DOHH2 (cell line): ENCODE measurements around the gene UBN1.

Experiments used
- CTCF ChIP-seq: fragments of 200-600 bp; sonication (generic); IDR thresholded peaks from one replicate; pipeline ENCODE4 v1.5.1; 2014; ENCODE audit warnings: antibody characterized with exemption, mild to moderate bottlenecking, low read depth, low read length; ENCODE audit not compliant: poor library complexity, severe bottlenecking
- EZH2phosphoT487 ChIP-seq: fragments of 200-600 bp; sonication (generic); IDR thresholded peaks from 2 replicates; pipeline ENCODE4 v1.6.1; 2017; ENCODE audit warnings: borderline replicate concordance, mild to moderate bottlenecking, antibody characterized with exemption, low read length, moderate library complexity, mixed read lengths

GRCh38 chr16:4865231-4865860 lies 18.1 kb downstream of the UBN1 start:
- TF ChIP-seq CTCF (no peak), EZH2phosphoT487 (no peak)
